NCI-H1105 treated with DMSO at 0.1 percent for 48 hours (cell line): Measurements from ENCODE around the gene ZC3H14.
"Not testable (repeated sequence)": the region's sequence is repeated elsewhere in the genome, so short reads cannot be mapped to it uniquely, and the experiment has no call there.

Source experiments
- DNase-seq: peaks from one replicate; lab custom pipeline; 2025; lab: John Stamatoyannopoulos, UW

Gene ZC3H14

GRCh38 chr14:88562831-88563686 lies at the start of gene ZC3H14:
Gene ZC3H14 (plus strand): TSS chr14:88563037. CDS start chr14:88563134, 97 bp downstream.
- peak; percentile 87 for DNase-seq

- DNase-seq = no peak
Measured at GRCh38 chr14:88515499-88516221, 47.2 kb upstream of the ZC3H14 start.

GRCh38 chr14:88516861-88517357 lies 45.9 kb upstream of the ZC3H14 start:
- no peak for DNase-seq

GRCh38 chr14:88518592-88519512 lies 44.0 kb upstream of the ZC3H14 start:
- DNase-seq = no peak

- no peak for DNase-seq
Measured at GRCh38 chr14:88519907-88520306, 42.9 kb upstream of the ZC3H14 start.

- DNase-seq = no peak
Measured at GRCh38 chr14:88521818-88522217, 41.0 kb upstream of the ZC3H14 start.

- no peak for DNase-seq
Measured at GRCh38 chr14:88522393-88522792, 40.4 kb upstream of the ZC3H14 start.

- not testable (repeated sequence) for DNase-seq
Measured at GRCh38 chr14:88529889-88530288, 32.9 kb upstream of the ZC3H14 start.

GRCh38 chr14:88533064-88533602 lies 29.7 kb upstream of the ZC3H14 start:
- no peak for DNase-seq

GRCh38 chr14:88535149-88535548 lies 27.7 kb upstream of the ZC3H14 start:
- DNase-seq = no peak

GRCh38 chr14:88535813-88536212 lies 27.0 kb upstream of the ZC3H14 start:
- no peak for DNase-seq

GRCh38 chr14:88541324-88541723 lies 21.5 kb upstream of the ZC3H14 start:
- no peak for DNase-seq

- DNase-seq = no peak
Measured at GRCh38 chr14:88542857-88543795, 19.7 kb upstream of the ZC3H14 start.

GRCh38 chr14:88545256-88545655 lies 17.6 kb upstream of the ZC3H14 start:
- DNase-seq = no peak

GRCh38 chr14:88546621-88547385 lies 16.0 kb upstream of the ZC3H14 start:
- DNase-seq = no peak

GRCh38 chr14:88547386-88547780 lies 15.5 kb upstream of the ZC3H14 start:
- DNase-seq = no peak

GRCh38 chr14:88550078-88550477 lies 12.8 kb upstream of the ZC3H14 start:
- DNase-seq = no peak

- DNase-seq = no peak
Measured at GRCh38 chr14:88551094-88551870, 11.6 kb upstream of the ZC3H14 start.

- DNase-seq = no peak
Measured at GRCh38 chr14:88551980-88552431, 10.8 kb upstream of the ZC3H14 start.
